ENCODE measurements around the gene KRTAP27-1.

Gene KRTAP27-1

GRCh38 chr21:30306884-30307283 lies 30.6 kb downstream of the KRTAP27-1 start:
- Histone ChIP-seq H3K27me3 (ENCODE audit: control insufficient read depth in 2 of 2, insufficient read depth in 2 of 2, low read length in 2 of 2) (no peaks in the 10 kb centered on the region), H3K9ac (ENCODE audit: low read depth in 1 of 2, low read length in 2 of 2) (no peak overlapping the region), H3K4me3 (ENCODE audit: low read length in 2 of 2) (no peak overlapping the region), H3K27ac (ENCODE audit: low read depth in 2 of 2, low read length in 2 of 2) (no peak overlapping the region), H3K4me1 (ENCODE audit: control insufficient read depth in 2 of 2, insufficient read depth in 2 of 2, low read length in 2 of 2) (no peaks in the 10 kb centered on the region), H3K9me3 (ENCODE audit: control insufficient read depth in 2 of 2, low read length in 2 of 2) (no peaks in the 10 kb centered on the region), H3K36me3 (ENCODE audit: control insufficient read depth in 2 of 2, insufficient read depth in 2 of 2, low read length in 2 of 2) (no peaks in the 10 kb centered on the region)

DNA sequence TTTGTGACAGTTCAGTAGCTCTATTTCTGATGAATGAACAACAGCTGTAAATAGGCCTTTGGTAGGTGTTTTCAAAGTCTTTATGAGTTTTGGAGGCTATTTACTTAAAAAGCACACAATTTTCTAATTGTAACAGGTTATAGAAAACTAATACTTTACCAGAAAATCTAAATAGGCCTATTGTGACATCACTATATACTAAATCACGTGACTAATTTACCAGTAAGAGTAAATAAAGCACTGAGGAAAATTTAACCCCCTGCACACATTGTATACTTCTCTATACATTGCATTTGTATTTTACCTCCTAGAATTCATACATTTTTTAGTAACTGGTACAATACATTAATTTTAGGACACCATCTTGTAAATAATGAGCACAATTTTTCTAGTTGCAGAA lies 32.4 kb downstream of the KRTAP27-1 start:
- Histone ChIP-seq H3K27ac (ENCODE audit: low read depth in 2 of 2, low read length in 2 of 2) (no peak overlapping the region), H3K9me3 (ENCODE audit: control insufficient read depth in 2 of 2, low read length in 2 of 2) (no peaks in the 10 kb centered on the region), H3K9ac (ENCODE audit: low read depth in 1 of 2, low read length in 2 of 2) (no peak overlapping the region), H3K4me3 (ENCODE audit: low read length in 2 of 2) (no peak overlapping the region), H3K4me1 (ENCODE audit: control insufficient read depth in 2 of 2, insufficient read depth in 2 of 2, low read length in 2 of 2) (no peaks in the 10 kb centered on the region), H3K27me3 (ENCODE audit: control insufficient read depth in 2 of 2, insufficient read depth in 2 of 2, low read length in 2 of 2) (no peaks in the 10 kb centered on the region), H3K36me3 (ENCODE audit: control insufficient read depth in 2 of 2, insufficient read depth in 2 of 2, low read length in 2 of 2) (no peaks in the 10 kb centered on the region)

DNA sequence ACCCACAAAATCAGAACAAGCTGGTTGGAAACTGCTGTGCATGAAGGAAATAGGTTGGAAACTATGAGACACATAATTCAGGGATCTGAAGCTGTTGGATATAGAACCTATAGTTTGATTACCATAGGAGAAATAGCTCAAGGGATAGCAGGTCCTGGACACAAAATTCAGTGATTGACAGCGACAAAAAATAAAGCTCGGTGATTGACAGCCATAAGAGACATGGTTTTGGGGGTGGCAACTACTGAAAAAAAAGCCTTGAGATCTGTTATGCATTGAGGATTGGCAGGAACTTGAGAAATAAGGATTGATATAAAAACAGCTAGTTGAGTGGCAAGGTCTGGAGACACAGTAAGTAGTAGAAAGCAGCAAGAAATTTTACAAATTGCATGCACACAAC lies 48.3 kb downstream of the KRTAP27-1 start, which contains the start of gene KRTAP25-1:
TSS of gene KRTAP25-1 (minus strand) at position 300 of the 400 bp plus-strand sequence. CDS start at position 276, 24 bp downstream.
- no peak within 1 kb of the TSS for H3K9ac ChIP-seq (ENCODE audit: low read depth in 1 of 2, low read length in 2 of 2)
- H3K4me1 ChIP-seq (ENCODE audit: control insufficient read depth in 2 of 2, insufficient read depth in 2 of 2, low read length in 2 of 2), result no peaks in the 10 kb centered on the region
- no peaks in the 10 kb centered on the region for H3K36me3 ChIP-seq (ENCODE audit: control insufficient read depth in 2 of 2, insufficient read depth in 2 of 2, low read length in 2 of 2)
- H3K9me3 ChIP-seq (ENCODE audit: control insufficient read depth in 2 of 2, low read length in 2 of 2), result no peaks in the 10 kb centered on the region
- no peaks in the 10 kb centered on the region for H3K27me3 ChIP-seq (ENCODE audit: control insufficient read depth in 2 of 2, insufficient read depth in 2 of 2, low read length in 2 of 2)
- H3K4me3 ChIP-seq (ENCODE audit: low read length in 2 of 2), result no peak within 1 kb of the TSS
- no peak within 1 kb of the TSS for H3K27ac ChIP-seq (ENCODE audit: low read depth in 2 of 2, low read length in 2 of 2)

Measured in mucosa of rectum (tissue), 2 donors.